ENCODE results near the gene ZFYVE21.

ZFYVE21 gene

GRCh38 chr14:103763730-103764488 is 48.3 kb downstream of the ZFYVE21 start:
- no peak overlapping the region for H3K4me3 ChIP-seq (ENCODE audit: low read depth in 1 of 2, low read length in 2 of 2)
- H3K9me3 ChIP-seq (ENCODE audit: insufficient read depth, low read length, severe bottlenecking), result no peaks in the 10 kb centered on the region
- ATAC-seq (ENCODE audit: insufficient read depth, low read depth) (no peak), DNase-seq (no peak)
- no peak overlapping the region for H3K27ac ChIP-seq (ENCODE audit: low read length)
- no peak overlapping the region for H3K4me2 ChIP-seq (ENCODE audit: insufficient read depth, low read length)
- H3K79me2 ChIP-seq (ENCODE audit: insufficient read depth, low read length), result no peaks in the 10 kb centered on the region
- TF ChIP-seq EZH2 (IDR thresholded peaks at IDR 0.05; ENCODE audit: borderline replicate concordance, low read depth, low read length, severe bottlenecking), result no peak
- TF ChIP-seq CTCF (IDR thresholded peaks at IDR 0.05; ENCODE audit: borderline replicate concordance, extremely low read depth, low read length, poor library complexity, severe bottlenecking), result no peak
- no peak overlapping the region for H3K9ac ChIP-seq (ENCODE audit: low read depth, low read length)
- H3K36me3 ChIP-seq (ENCODE audit: insufficient read depth, low read length), result no peaks in the 10 kb centered on the region
- H4K20me1 ChIP-seq (ENCODE audit: insufficient read depth, low read length), result no peaks in the 10 kb centered on the region
- no peaks in the 10 kb centered on the region for H3K27me3 ChIP-seq (ENCODE audit: insufficient read depth, low read length, poor library complexity)
- H3K4me1 ChIP-seq (ENCODE audit: insufficient read depth, low read length), result no peaks in the 10 kb centered on the region
- no peak overlapping the region for H2AFZ ChIP-seq (ENCODE audit: low read depth, low read length)

- H3K9ac ChIP-seq (ENCODE audit: low read depth, low read length), result no peak overlapping the region
- ATAC-seq (ENCODE audit: insufficient read depth, low read depth) (no peak), DNase-seq (no peak)
- H3K4me1 ChIP-seq (ENCODE audit: insufficient read depth, low read length), result no peaks in the 10 kb centered on the region
- H3K4me3 ChIP-seq (ENCODE audit: low read depth in 1 of 2, low read length in 2 of 2), result no peak overlapping the region
- TF ChIP-seq EZH2 (IDR thresholded peaks at IDR 0.05; ENCODE audit: borderline replicate concordance, low read depth, low read length, severe bottlenecking) (no peak), CTCF (IDR thresholded peaks at IDR 0.05; ENCODE audit: borderline replicate concordance, extremely low read depth, low read length, poor library complexity, severe bottlenecking) (no peak)
- no peaks in the 10 kb centered on the region for H3K27me3 ChIP-seq (ENCODE audit: insufficient read depth, low read length, poor library complexity)
- H3K36me3 ChIP-seq (ENCODE audit: insufficient read depth, low read length), result no peaks in the 10 kb centered on the region
- H3K4me2 ChIP-seq (ENCODE audit: insufficient read depth, low read length), result no peak overlapping the region
- no peak overlapping the region for H2AFZ ChIP-seq (ENCODE audit: low read depth, low read length)
- no peaks in the 10 kb centered on the region for H3K9me3 ChIP-seq (ENCODE audit: insufficient read depth, low read length, severe bottlenecking)
- H4K20me1 ChIP-seq (ENCODE audit: insufficient read depth, low read length), result no peaks in the 10 kb centered on the region
- no peaks in the 10 kb centered on the region for H3K79me2 ChIP-seq (ENCODE audit: insufficient read depth, low read length)
- no peak overlapping the region for H3K27ac ChIP-seq (ENCODE audit: low read length)
Observed at GRCh38 chr14:103765526-103765925, 49.9 kb downstream of the ZFYVE21 start.

GRCh38 chr14:103767336-103767894 is 51.8 kb downstream of the ZFYVE21 start:
- Histone ChIP-seq H3K9ac (ENCODE audit: low read depth, low read length) (no peak overlapping the region), H3K4me1 (ENCODE audit: insufficient read depth, low read length) (no peaks in the 10 kb centered on the region), H3K36me3 (ENCODE audit: insufficient read depth, low read length) (no peaks in the 10 kb centered on the region), H3K27ac (ENCODE audit: low read length) (no peak overlapping the region), H4K20me1 (ENCODE audit: insufficient read depth, low read length) (no peaks in the 10 kb centered on the region), H2AFZ (ENCODE audit: low read depth, low read length) (no peak overlapping the region), H3K79me2 (ENCODE audit: insufficient read depth, low read length) (no peaks in the 10 kb centered on the region), H3K4me2 (ENCODE audit: insufficient read depth, low read length) (no peak overlapping the region), H3K4me3 (ENCODE audit: low read depth in 1 of 2, low read length in 2 of 2) (no peak overlapping the region), H3K27me3 (ENCODE audit: insufficient read depth, low read length, poor library complexity) (no peaks in the 10 kb centered on the region), H3K9me3 (ENCODE audit: insufficient read depth, low read length, severe bottlenecking) (no peaks in the 10 kb centered on the region)
- DNase-seq, result no peak
- no peak for ATAC-seq (ENCODE audit: insufficient read depth, low read depth)
- no peak for TF ChIP-seq EZH2 (IDR thresholded peaks at IDR 0.05; ENCODE audit: borderline replicate concordance, low read depth, low read length, severe bottlenecking)
- no peak for TF ChIP-seq CTCF (IDR thresholded peaks at IDR 0.05; ENCODE audit: borderline replicate concordance, extremely low read depth, low read length, poor library complexity, severe bottlenecking)
